HCT116 (cell line): Measurements from ENCODE around the gene PEX11A.

Experiments
- CTCF ChIP-seq, 3 experiments: fragments of 200-600 bp in 1 of 3; sonication (generic) in 1 of 3; IDR thresholded peaks in 2 of 3; conservative IDR thresholded peaks in 1 of 3; 2 replicates each; pipeline ENCODE4 v1.5.1; 2012 to 2017; ENCODE audit warnings: low read depth in 2 of 3, low read length in 2 of 3, antibody characterized with exemption in 1 of 3, borderline replicate concordance in 1 of 3, control low read depth in 1 of 3, mild to moderate bottlenecking in 1 of 3, mixed read lengths in 1 of 3, mixed run types in 1 of 3, moderate library complexity in 1 of 3; ENCODE audit not compliant: insufficient read depth in 1 of 3
- MAX ChIP-seq: IDR thresholded peaks from 2 replicates; pipeline ENCODE4 v1.6.1; 2012

- TF ChIP-seq CTCF (IDR thresholded peaks at IDR 0.05 in 2 of 3, conservative IDR thresholded peaks at IDR 0.05 in 1 of 3; ENCODE audit: borderline replicate concordance in 1 of 3, insufficient read depth in 1 of 3, low read depth in 2 of 3, low read length in 2 of 3): no peak
- no peak for TF ChIP-seq MAX
Observed at GRCh38 chr15:89707577-89707976, 17.0 kb upstream of the PEX11A start.
